B cell (primary cell): ENCODE results near the gene LLCFC1. TPM values are rescaled to one million over a fixed set of nuclear protein-coding genes. Genes with fewer than 3 reads are reported as not detected.

Source experiments
- ATAC-seq: fragments of 200-7000 bp; cut with Tn5 transposase; one replicate; pipeline ENCODE4 v1.10.0; 2021; ENCODE audit warnings: low read depth, mild to moderate bottlenecking, moderate number of reproducible peaks, moderate library complexity
- CTCF ChIA-PET: fragments of 350-600 bp; sonication (Branson Sonifier 250); formaldehyde crosslinking; loops from one replicate; lab custom pipeline; 2021; ENCODE audit warnings: antibody characterized with exemption, inconsistent platforms; lab: Charles Lee
- POLR2A ChIA-PET: fragments of 350-600 bp; sonication (Branson Sonifier 250); formaldehyde crosslinking; loops from one replicate; lab custom pipeline; 2021; ENCODE audit warnings: antibody characterized with exemption; lab: Charles Lee
- DNase-seq: peaks from one replicate; pipeline ENCODE4 v3.0.0; 2013
- H2AFZ ChIP-seq: 2 replicates; pipeline ENCODE4 v1.6.1; 2012; ENCODE audit warnings: mild to moderate bottlenecking, low read depth, low read length; ENCODE audit not compliant: insufficient read depth, poor library complexity, severe bottlenecking
- H3K27ac ChIP-seq, 2 donors: 1 replicate in 1 of 2; 2 replicates in 1 of 2; pipeline ENCODE4 v1.5.1; 2012 to 2013; ENCODE audit warnings: low read length in 2 of 2, mild to moderate bottlenecking in 2 of 2, moderate library complexity in 1 of 2
- H3K27me3 ChIP-seq, 4 experiments: fragments of 200-600 bp in 1 of 4; sonication (generic) in 1 of 4; replicated peaks in 1 of 4; 1 replicate in 2 of 4; 2 replicates in 2 of 4; pipeline versions ENCODE4 v1.6.1 to v1.7.0; 2013 to 2016; ENCODE audit warnings: low read length in 3 of 4, mild to moderate bottlenecking in 2 of 4, mixed read lengths in 1 of 4, moderate library complexity in 1 of 4; ENCODE audit not compliant: insufficient read depth in 4 of 4, control insufficient read depth in 3 of 4; ENCODE audit errors: control extremely low read depth in 1 of 4
- H3K36me3 ChIP-seq, 2 experiments: replicated peaks in 1 of 2; 1 replicate in 1 of 2; 2 replicates in 1 of 2; pipeline versions ENCODE4 v1.6.1 to v1.7.1; 2013; ENCODE audit warnings: low read length in 1 of 2; ENCODE audit not compliant: insufficient read depth in 2 of 2, control insufficient read depth in 1 of 2; ENCODE audit errors: control extremely low read depth in 1 of 2, extremely low read depth in 1 of 2
- H3K4me1 ChIP-seq, 2 donors: fragments of 200-600 bp in 1 of 2; sonication (generic) in 1 of 2; 1 replicate in 1 of 2; 2 replicates in 1 of 2; pipeline versions ENCODE4 v1.5.1 to v1.6.1; 2013 to 2017; ENCODE audit warnings: low read length in 2 of 2; ENCODE audit not compliant: control insufficient read depth in 2 of 2, insufficient read depth in 2 of 2
- H3K4me2 ChIP-seq: replicated peaks from 2 replicates; pipeline ENCODE3; 2012; ENCODE audit warnings: mild to moderate bottlenecking, low read depth, low read length; ENCODE audit not compliant: poor library complexity, severe bottlenecking
- H3K4me3 ChIP-seq, 5 experiments: fragments of 200-600 bp in 1 of 5; sonication (generic) in 1 of 5; 1 replicate in 3 of 5; 2 replicates in 2 of 5; pipeline versions ENCODE4 v1.5.1 to v1.7.0; 2011 to 2016; ENCODE audit warnings: low read length in 4 of 5, mild to moderate bottlenecking in 4 of 5, low read depth in 2 of 5, control low read depth in 1 of 5, moderate library complexity in 1 of 5; ENCODE audit not compliant: insufficient read depth in 1 of 5; ENCODE audit errors: control extremely low read depth in 1 of 5, extremely low read depth in 1 of 5
- H3K79me2 ChIP-seq: fragments of 200-600 bp; sonication (generic); one replicate; pipeline ENCODE4 v1.6.0; 2016; ENCODE audit warnings: low read length; ENCODE audit not compliant: control insufficient read depth, insufficient read depth
- H3K9ac ChIP-seq: fragments of 200-600 bp; sonication (generic); 2 replicates; pipeline ENCODE4 v1.6.1; 2017; ENCODE audit warnings: mild to moderate bottlenecking, low read length, moderate library complexity
- H3K9me3 ChIP-seq, 3 donors: one replicate each; pipeline versions ENCODE4 v1.6.1 to v1.7.1; 2013; ENCODE audit warnings: low read length in 2 of 3; ENCODE audit not compliant: control insufficient read depth in 2 of 3, insufficient read depth in 1 of 3; ENCODE audit errors: control extremely low read depth in 1 of 3
- H4K20me1 ChIP-seq: 2 replicates; pipeline ENCODE4 v1.6.0; 2012; ENCODE audit warnings: mild to moderate bottlenecking, low read length; ENCODE audit not compliant: insufficient read depth, control insufficient read depth, poor library complexity, severe bottlenecking
- H3K27ac Mint-ChIP-seq: one replicate; pipeline ENCODE4 v1.8.0; 2021; ENCODE audit warnings: mixed read lengths
- H3K27me3 Mint-ChIP-seq: one replicate; pipeline ENCODE4 v1.8.0; 2021; ENCODE audit warnings: mixed read lengths
- H3K4me1 Mint-ChIP-seq: one replicate; pipeline ENCODE4 v1.8.0; 2021; ENCODE audit warnings: mixed read lengths
- H3K4me3 Mint-ChIP-seq: one replicate; pipeline ENCODE4 v1.8.0; 2021; ENCODE audit warnings: mixed read lengths
- H3K9me3 Mint-ChIP-seq: one replicate; pipeline ENCODE4 v1.8.0; 2022; ENCODE audit warnings: mixed read lengths; ENCODE audit not compliant: insufficient read depth
- CTCF ChIP-seq: fragments of 200-600 bp; IDR thresholded peaks from one replicate; pipeline ENCODE4 v1.8.0; 2022; ENCODE audit warnings: antibody characterized with exemption, mild to moderate bottlenecking
- EZH2 ChIP-seq: IDR thresholded peaks from 2 replicates; pipeline ENCODE4 v1.6.1; 2012; ENCODE audit warnings: borderline replicate concordance, low read depth, mild to moderate bottlenecking, moderate library complexity, low read length; ENCODE audit not compliant: insufficient read depth, poor library complexity, severe bottlenecking
- WGBS: methylation state at CpG from one replicate; pipeline ENCODE4 v1.1.5; 2013; ENCODE audit warnings: missing lambda C conversion rate; ENCODE audit not compliant: insufficient coverage; 5-methylcytosine and 5-hydroxymethylcytosine counted together
- intact Hi-C: fragments of 100-400 bp; cut with micrococcal nuclease; formaldehyde crosslinking; loops from one replicate; pipeline ENCODE4 v1.10.0; 2022
- polyA plus RNA-seq: library from polyadenylated mRNA; depleted of rRNA; stranded (reverse); fragments of >200 nt; gene quantifications from 2 replicates; pipeline ENCODE4 v1.2.3, GENCODE V29; 2012
- total RNA-seq, 2 donors: library from RNA; stranded (reverse); fragments of 120-200 nt in 1 of 2; gene quantifications; 1 replicate in 1 of 2; 2 replicates in 1 of 2; pipeline versions ENCODE4 v1.2.3 to v1.2.4, GENCODE V29; 2013 to 2022

Gene LLCFC1
- total and polyA plus RNA-seq, 2 donors (not counting 1 experiment from before 2014, with no cell fraction given): not detected

- H3K27ac ChIP-seq: no peak overlapping the region
- ATAC-seq (no peak), DNase-seq (no peak)
- H3K9me3 ChIP-seq: no peaks in the 10 kb centered on the region
- Mint-ChIP-seq H3K27ac (no peak overlapping the region), H3K27me3 (peaks cover 22% of the 10 kb centered on the region), H3K4me1 (no peaks in the 10 kb centered on the region), H3K4me3 (no peak overlapping the region), H3K9me3 (no peaks in the 10 kb centered on the region)
- no peak overlapping the region for H3K4me3 ChIP-seq
- CTCF ChIA-PET: no interaction called here
- H3K27me3 ChIP-seq: peaks cover 0 to 4% (median 0%) of the 10 kb centered on the region in 4 experiments
- H3K79me2 ChIP-seq: no peaks in the 10 kb centered on the region
- intact Hi-C loops: no loop called here
- WGBS: 93% methylated on average over 12 of the region's 12 CpGs
- H2AFZ ChIP-seq: no peak overlapping the region
- H3K4me1 ChIP-seq: no peaks in the 10 kb centered on the region
- H3K4me2 ChIP-seq: no peak overlapping the region
- H3K36me3 ChIP-seq: no peaks in the 10 kb centered on the region
- TF ChIP-seq EZH2 (no peak), CTCF (no peak)
- POLR2A ChIA-PET: no interaction called here
- H4K20me1 ChIP-seq: no peaks in the 10 kb centered on the region
- H3K9ac ChIP-seq: no peak overlapping the region
Observed at GRCh38 chr7:142890874-142891485, 48.3 kb upstream of the LLCFC1 start.

- Histone ChIP-seq H3K9me3 (no peaks in the 10 kb centered on the region), H2AFZ (no peak overlapping the region), H3K9ac (no peak overlapping the region), H3K4me1 (no peaks in the 10 kb centered on the region), H3K27ac (no peak overlapping the region), H3K79me2 (no peaks in the 10 kb centered on the region), H3K27me3 (peaks cover 0 to 4% (median 0%) of the 10 kb centered on the region in 4 experiments), H4K20me1 (no peaks in the 10 kb centered on the region), H3K4me3 (no peak overlapping the region), H3K4me2 (no peak overlapping the region), H3K36me3 (no peaks in the 10 kb centered on the region)
- CTCF ChIA-PET: no interaction called here
- no peak for ATAC-seq
- WGBS: 98% methylated on average over 5 of the region's 10 CpGs
- POLR2A ChIA-PET: no interaction called here
- Mint-ChIP-seq H3K4me1 (no peaks in the 10 kb centered on the region), H3K9me3 (no peaks in the 10 kb centered on the region), H3K27me3 (peaks cover 28% of the 10 kb centered on the region), H3K4me3 (no peak overlapping the region), H3K27ac (no peak overlapping the region)
- intact Hi-C loops: no loop called here
- no peak for DNase-seq
- TF ChIP-seq EZH2 (no peak), CTCF (no peak)
Observed at GRCh38 chr7:142891490-142892082, 47.7 kb upstream of the LLCFC1 start.
